Fibroblast of skin of right biceps (primary cell): ENCODE measurements around the gene RPS14.

Experiments used
- DNase-seq: peaks from one replicate; pipeline ENCODE4 v3.0.0-alpha.2; 2013

RPS14 gene

DNA sequence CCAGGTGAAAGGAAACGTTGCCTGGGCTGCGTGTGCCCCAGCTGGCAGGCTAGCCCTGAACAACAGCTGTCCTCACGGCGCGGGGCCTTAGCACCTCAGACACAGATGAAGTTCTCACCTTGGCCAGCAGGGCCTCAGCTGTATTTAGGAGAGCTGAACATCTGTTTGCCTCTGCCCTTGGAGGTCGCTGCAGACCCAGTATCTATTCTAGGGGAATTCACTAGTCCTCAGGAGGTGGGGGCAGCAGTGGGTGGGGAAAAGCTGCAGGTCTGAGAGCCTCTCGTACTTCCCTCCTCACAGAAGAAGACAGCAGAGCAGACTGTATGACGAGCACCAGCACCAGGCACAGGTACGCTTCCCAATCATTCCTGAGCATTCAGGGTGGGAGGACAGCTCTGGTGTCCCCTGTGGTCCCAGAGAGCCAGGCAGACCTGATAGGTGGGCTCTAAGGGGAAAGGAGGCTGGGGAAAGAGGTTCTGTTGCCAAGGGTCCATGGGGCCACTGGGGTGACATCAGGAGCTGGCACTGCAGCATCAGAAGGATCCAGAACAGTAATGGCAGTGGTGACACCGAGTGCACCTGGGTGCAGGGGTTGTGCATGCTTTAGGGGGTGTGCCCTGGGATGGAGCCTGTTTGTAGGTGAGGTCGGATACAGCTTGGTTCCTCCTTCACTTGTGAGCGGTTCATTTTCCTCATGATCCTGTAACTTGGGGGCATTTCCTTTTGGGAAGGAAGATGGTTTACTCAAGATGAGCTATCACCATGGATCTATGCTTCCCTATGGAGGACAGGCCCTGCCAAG, 50.6 kb downstream of the RPS14 start:
- DNase-seq: no peak

GRCh38 chr5:150397782-150398721, 51.5 kb downstream of the RPS14 start:
- DNase-seq: no peak

- DNase-seq: no peak
Observed at GRCh38 chr5:150397146-150397781, 52.3 kb downstream of the RPS14 start.

GRCh38 chr5:150396267-150396666, 53.3 kb downstream of the RPS14 start:
- no peak for DNase-seq

DNA sequence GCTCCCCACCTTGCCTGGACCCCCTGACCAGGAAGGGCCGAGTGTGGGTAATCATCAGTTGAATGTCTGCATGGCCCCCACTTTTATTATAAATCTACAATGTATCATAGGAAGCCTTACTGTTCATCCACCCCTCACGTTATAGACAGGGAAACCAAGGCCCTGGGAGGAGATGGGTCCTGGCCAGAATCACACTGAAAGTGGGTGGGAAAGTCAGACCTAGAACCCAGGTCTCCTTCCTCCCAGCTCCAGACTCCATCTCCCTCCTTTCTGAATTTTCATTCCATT, 53.9 kb downstream of the RPS14 start:
- DNase-seq: no peak

GRCh38 chr5:150394912-150395687, 54.4 kb downstream of the RPS14 start:
- no peak for DNase-seq

DNA sequence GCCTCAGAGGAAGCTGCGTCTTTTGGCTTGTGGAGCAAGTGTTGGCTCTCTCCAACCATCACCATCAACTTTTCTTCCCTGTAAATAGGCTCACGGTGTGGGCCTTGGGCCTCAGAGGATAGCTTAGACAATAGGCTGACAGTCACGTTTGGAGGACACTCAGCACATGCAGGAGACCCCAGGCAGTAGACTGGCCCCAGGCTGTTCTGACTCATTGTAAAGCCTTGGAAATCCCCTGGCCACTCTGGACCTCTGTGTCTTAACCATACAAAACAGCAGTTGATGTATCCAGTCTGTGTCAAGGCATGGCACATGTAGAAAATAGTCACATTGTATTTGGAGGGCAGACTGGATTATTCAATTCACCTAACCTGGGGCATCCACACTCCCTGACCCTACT, 55.4 kb downstream of the RPS14 start:
- DNase-seq: no peak

GRCh38 chr5:150393096-150393645, 56.4 kb downstream of the RPS14 start:
- DNase-seq: no peak

DNA sequence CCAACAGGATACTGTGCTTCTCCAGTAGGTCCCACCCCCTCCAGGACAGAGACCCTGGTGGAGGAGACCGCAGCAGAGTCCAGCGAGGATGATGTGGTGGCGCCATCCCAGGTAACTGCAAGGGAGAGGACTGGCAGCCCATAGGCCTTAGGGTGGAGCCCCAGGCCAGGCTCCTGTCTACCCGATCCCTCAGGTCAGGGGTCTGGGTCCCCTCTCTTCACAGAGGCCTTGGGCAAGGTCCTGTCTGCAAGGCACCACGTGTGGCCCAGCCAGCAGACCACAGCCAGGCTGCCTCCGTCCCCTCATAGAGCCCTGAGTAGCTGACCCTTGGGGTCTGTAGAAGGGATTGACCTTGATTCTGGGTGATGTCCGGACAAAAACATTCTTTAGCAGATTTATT, 56.9 kb downstream of the RPS14 start:
- DNase-seq: no peak
